ENCODE data around the gene UBASH3A.
"Not testable (repeated sequence)": the region's sequence is repeated elsewhere in the genome, so short reads cannot be mapped to it uniquely, and the experiment has no call there.

Gene UBASH3A

GRCh38 chr21:42467140-42467983 lies 63.7 kb downstream of the UBASH3A start:
- Histone ChIP-seq H3K18ac (ENCODE audit: low read depth in 1 of 2, low read length in 2 of 2) (no peak overlapping the region), H3K4me2 (ENCODE audit: low read length, poor library complexity, severe bottlenecking) (no peak overlapping the region), H3K79me1 (replicated peaks; ENCODE audit: low read length, poor library complexity, severe bottlenecking) (no peaks in the 10 kb centered on the region), H3K36me3 (ENCODE audit: control insufficient read depth in 1 of 2, insufficient read depth in 2 of 2, low read depth in 1 of 2, low read length in 2 of 2) (peaks cover 0 to 2% of the 10 kb centered on the region in 2 experiments), H4K91ac (ENCODE audit: low read length) (no peak overlapping the region), H2AK5ac (ENCODE audit: low read length, severe bottlenecking) (peak overlapping the region; percentile 38), H2AFZ (ENCODE audit: low read depth, low read length) (no peak overlapping the region), H2BK5ac (ENCODE audit: low read depth, low read length, poor library complexity, severe bottlenecking) (no peak overlapping the region), H3K14ac (ENCODE audit: low read length in 2 of 2) (no peak overlapping the region), H3K9me3 (ENCODE audit: control insufficient read depth, low read length) (no peaks in the 10 kb centered on the region), H3K4me3 (ENCODE audit: insufficient read depth in 1 of 2, low read depth in 1 of 2, low read length in 2 of 2) (no peak overlapping the region), H4K8ac (ENCODE audit: low read length) (no peak overlapping the region), H3K27ac (ENCODE audit: low read length, poor library complexity, severe bottlenecking) (no peak overlapping the region), H3K23ac (ENCODE audit: low read length in 2 of 2) (no peak overlapping the region), H3K4ac (ENCODE audit: low read depth in 1 of 2, low read length in 2 of 2) (no peak overlapping the region), H3K27me3 (ENCODE audit: control insufficient read depth in 1 of 2, insufficient read depth in 1 of 2, low read length in 2 of 2) (peaks cover 0 to 21% of the 10 kb centered on the region in 2 experiments), H3K4me1 (ENCODE audit: control insufficient read depth, insufficient read depth, low read depth, low read length) (peaks cover 19% of the 10 kb centered on the region), H2BK120ac (ENCODE audit: low read depth, low read length) (no peak overlapping the region), H2BK15ac (ENCODE audit: low read depth, poor library complexity, severe bottlenecking) (no peak overlapping the region), H3K9ac (ENCODE audit: low read length) (no peak overlapping the region), H2BK12ac (ENCODE audit: low read length in 2 of 2) (no peak overlapping the region)
- 60% methylated on average over 12 of the region's 12 CpGs for WGBS
- peak; percentile 34 for DNase-seq

- Histone ChIP-seq H2AFZ (ENCODE audit: low read depth, low read length) (no peak overlapping the region), H2BK120ac (ENCODE audit: low read depth, low read length) (no peak overlapping the region), H4K91ac (ENCODE audit: low read length) (no peak overlapping the region), H3K4me3 (ENCODE audit: insufficient read depth in 1 of 2, low read depth in 1 of 2, low read length in 2 of 2) (no peak overlapping the region), H3K18ac (ENCODE audit: low read depth in 1 of 2, low read length in 2 of 2) (no peak overlapping the region), H3K4me2 (ENCODE audit: low read length, poor library complexity, severe bottlenecking) (no peak overlapping the region), H2BK15ac (ENCODE audit: low read depth, poor library complexity, severe bottlenecking) (no peak overlapping the region), H3K9ac (ENCODE audit: low read length) (no peak overlapping the region), H3K27me3 (ENCODE audit: control insufficient read depth in 1 of 2, insufficient read depth in 1 of 2, low read length in 2 of 2) (peaks cover 0 to 22% of the 10 kb centered on the region in 2 experiments), H3K79me1 (replicated peaks; ENCODE audit: low read length, poor library complexity, severe bottlenecking) (no peaks in the 10 kb centered on the region), H3K4ac (ENCODE audit: low read depth in 1 of 2, low read length in 2 of 2) (no peak overlapping the region), H3K36me3 (ENCODE audit: control insufficient read depth in 1 of 2, insufficient read depth in 2 of 2, low read depth in 1 of 2, low read length in 2 of 2) (peaks cover 0 to 2% of the 10 kb centered on the region in 2 experiments), H2AK5ac (ENCODE audit: low read length, severe bottlenecking) (no peak overlapping the region), H3K4me1 (ENCODE audit: control insufficient read depth, insufficient read depth, low read depth, low read length) (peaks cover 18% of the 10 kb centered on the region), H3K14ac (ENCODE audit: low read length in 2 of 2) (no peak overlapping the region), H3K27ac (ENCODE audit: low read length, poor library complexity, severe bottlenecking) (no peak overlapping the region), H3K23ac (ENCODE audit: low read length in 2 of 2) (no peak overlapping the region), H2BK5ac (ENCODE audit: low read depth, low read length, poor library complexity, severe bottlenecking) (no peak overlapping the region), H2BK12ac (ENCODE audit: low read length in 2 of 2) (no peak overlapping the region), H4K8ac (ENCODE audit: low read length) (no peak overlapping the region), H3K9me3 (ENCODE audit: control insufficient read depth, low read length) (no peaks in the 10 kb centered on the region)
- no peak for DNase-seq
- 54% methylated on average over 5 of the region's 6 CpGs for WGBS
Observed at GRCh38 chr21:42468491-42469131, 64.9 kb downstream of the UBASH3A start.

GRCh38 chr21:42469272-42469671 lies 65.6 kb downstream of the UBASH3A start:
- Histone ChIP-seq H3K4me3 (ENCODE audit: insufficient read depth in 1 of 2, low read depth in 1 of 2, low read length in 2 of 2) (no peak overlapping the region), H2BK15ac (ENCODE audit: low read depth, poor library complexity, severe bottlenecking) (no peak overlapping the region), H3K36me3 (ENCODE audit: control insufficient read depth in 1 of 2, insufficient read depth in 2 of 2, low read depth in 1 of 2, low read length in 2 of 2) (peaks cover 0 to 2% of the 10 kb centered on the region in 2 experiments), H3K4ac (ENCODE audit: low read depth in 1 of 2, low read length in 2 of 2) (no peak overlapping the region), H3K23ac (ENCODE audit: low read length in 2 of 2) (no peak overlapping the region), H2AFZ (ENCODE audit: low read depth, low read length) (no peak overlapping the region), H3K14ac (ENCODE audit: low read length in 2 of 2) (no peak overlapping the region), H3K27me3 (ENCODE audit: control insufficient read depth in 1 of 2, insufficient read depth in 1 of 2, low read length in 2 of 2) (peaks cover 0 to 24% of the 10 kb centered on the region in 2 experiments), H2BK120ac (ENCODE audit: low read depth, low read length) (no peak overlapping the region), H3K9me3 (ENCODE audit: control insufficient read depth, low read length) (no peaks in the 10 kb centered on the region), H2BK12ac (ENCODE audit: low read length in 2 of 2) (no peak overlapping the region), H4K91ac (ENCODE audit: low read length) (no peak overlapping the region), H3K4me2 (ENCODE audit: low read length, poor library complexity, severe bottlenecking) (no peak overlapping the region), H3K9ac (ENCODE audit: low read length) (no peak overlapping the region), H4K8ac (ENCODE audit: low read length) (no peak overlapping the region), H3K18ac (ENCODE audit: low read depth in 1 of 2, low read length in 2 of 2) (no peak overlapping the region), H3K27ac (ENCODE audit: low read length, poor library complexity, severe bottlenecking) (no peak overlapping the region), H3K79me1 (replicated peaks; ENCODE audit: low read length, poor library complexity, severe bottlenecking) (no peaks in the 10 kb centered on the region), H2AK5ac (ENCODE audit: low read length, severe bottlenecking) (no peak overlapping the region), H3K4me1 (ENCODE audit: control insufficient read depth, insufficient read depth, low read depth, low read length) (peaks cover 22% of the 10 kb centered on the region), H2BK5ac (ENCODE audit: low read depth, low read length, poor library complexity, severe bottlenecking) (no peak overlapping the region)
- no peak for DNase-seq
- WGBS: 73% methylated on average over 2 of the region's 2 CpGs

GRCh38 chr21:42469726-42470125 lies 66.0 kb downstream of the UBASH3A start:
- H2AFZ ChIP-seq (ENCODE audit: low read depth, low read length); H4K91ac ChIP-seq (ENCODE audit: low read length); H3K9me3 ChIP-seq (ENCODE audit: control insufficient read depth, low read length); H3K4me2 ChIP-seq (ENCODE audit: low read length, poor library complexity, severe bottlenecking); H3K9ac ChIP-seq (ENCODE audit: low read length); H3K14ac ChIP-seq (ENCODE audit: low read length in 2 of 2); H3K79me1 ChIP-seq (replicated peaks; ENCODE audit: low read length, poor library complexity, severe bottlenecking); H2AK5ac ChIP-seq (ENCODE audit: low read length, severe bottlenecking); H2BK5ac ChIP-seq (ENCODE audit: low read depth, low read length, poor library complexity, severe bottlenecking); H3K23ac ChIP-seq (ENCODE audit: low read length in 2 of 2); H3K4me3 ChIP-seq (ENCODE audit: insufficient read depth in 1 of 2, low read depth in 1 of 2, low read length in 2 of 2); H3K36me3 ChIP-seq (ENCODE audit: control insufficient read depth in 1 of 2, insufficient read depth in 2 of 2, low read depth in 1 of 2, low read length in 2 of 2); H2BK15ac ChIP-seq (ENCODE audit: low read depth, poor library complexity, severe bottlenecking); H2BK120ac ChIP-seq (ENCODE audit: low read depth, low read length); H2BK12ac ChIP-seq (ENCODE audit: low read length in 2 of 2); H3K18ac ChIP-seq (ENCODE audit: low read depth in 1 of 2, low read length in 2 of 2); DNase-seq; H4K8ac ChIP-seq (ENCODE audit: low read length); H3K4ac ChIP-seq (ENCODE audit: low read depth in 1 of 2, low read length in 2 of 2); H3K27ac ChIP-seq (ENCODE audit: low read length, poor library complexity, severe bottlenecking): not testable (repeated sequence)
- Histone ChIP-seq H3K4me1 (ENCODE audit: control insufficient read depth, insufficient read depth, low read depth, low read length) (peaks cover 23% of the 10 kb centered on the region), H3K27me3 (ENCODE audit: control insufficient read depth in 1 of 2, insufficient read depth in 1 of 2, low read length in 2 of 2) (peaks cover 0 to 24% of the 10 kb centered on the region in 2 experiments)
- 95% methylated on average over 4 of the region's 4 CpGs for WGBS
